Tracheal epithelial cell (primary cell): ENCODE measurements around the gene INIP. TPM values are rescaled to one million over a fixed set of nuclear protein-coding genes. Genes with fewer than 3 reads are reported as not detected.

Experiments used
- total RNA-seq: library from RNA; depleted of rRNA; stranded (reverse); fragments of >200 nt; gene quantifications from 2 replicates; pipeline ENCODE4 v1.2.1, GENCODE V29; 2014

Gene INIP, protein sequence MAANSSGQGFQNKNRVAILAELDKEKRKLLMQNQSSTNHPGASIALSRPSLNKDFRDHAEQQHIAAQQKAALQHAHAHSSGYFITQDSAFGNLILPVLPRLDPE
- total RNA-seq = 17.1 and 19.8 TPM in 2 replicates

DNA sequence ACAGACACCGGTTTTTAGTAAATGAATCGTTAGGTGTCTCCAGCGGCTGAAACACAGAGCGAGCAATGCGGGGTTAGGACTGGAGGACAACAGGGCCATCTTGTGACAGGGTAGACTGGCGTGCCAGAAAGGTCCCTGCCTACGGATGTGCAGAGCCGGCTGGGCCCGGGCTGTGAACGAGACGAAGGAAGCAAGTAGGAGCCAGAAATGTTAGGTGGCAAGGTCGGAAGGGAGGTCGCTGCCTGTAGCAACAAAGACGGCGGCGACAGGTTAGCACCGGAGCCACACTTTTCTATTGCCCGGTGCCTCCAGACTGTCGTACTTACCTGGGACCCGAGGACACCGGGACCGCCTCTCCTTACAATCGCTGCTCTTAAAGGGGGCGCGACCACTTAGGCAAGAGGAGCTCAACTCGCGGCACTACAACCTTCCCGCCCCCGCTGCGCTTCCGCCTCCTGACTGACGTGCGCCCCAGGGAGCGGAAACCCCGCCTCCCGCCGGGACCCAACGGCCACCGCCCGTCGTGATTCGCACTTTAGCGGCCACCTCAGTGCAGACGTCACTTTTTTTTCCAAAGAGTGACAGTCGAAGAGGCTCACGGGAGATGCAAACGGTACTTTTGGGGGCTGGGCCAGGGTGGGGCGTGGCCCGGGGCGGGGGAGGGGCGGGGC is at the start of gene INIP:
Gene INIP (minus strand): TSS at position 457 of the 671 bp plus-strand sequence. CDS start 1,632 bp downstream, outside the sequence.

DNA sequence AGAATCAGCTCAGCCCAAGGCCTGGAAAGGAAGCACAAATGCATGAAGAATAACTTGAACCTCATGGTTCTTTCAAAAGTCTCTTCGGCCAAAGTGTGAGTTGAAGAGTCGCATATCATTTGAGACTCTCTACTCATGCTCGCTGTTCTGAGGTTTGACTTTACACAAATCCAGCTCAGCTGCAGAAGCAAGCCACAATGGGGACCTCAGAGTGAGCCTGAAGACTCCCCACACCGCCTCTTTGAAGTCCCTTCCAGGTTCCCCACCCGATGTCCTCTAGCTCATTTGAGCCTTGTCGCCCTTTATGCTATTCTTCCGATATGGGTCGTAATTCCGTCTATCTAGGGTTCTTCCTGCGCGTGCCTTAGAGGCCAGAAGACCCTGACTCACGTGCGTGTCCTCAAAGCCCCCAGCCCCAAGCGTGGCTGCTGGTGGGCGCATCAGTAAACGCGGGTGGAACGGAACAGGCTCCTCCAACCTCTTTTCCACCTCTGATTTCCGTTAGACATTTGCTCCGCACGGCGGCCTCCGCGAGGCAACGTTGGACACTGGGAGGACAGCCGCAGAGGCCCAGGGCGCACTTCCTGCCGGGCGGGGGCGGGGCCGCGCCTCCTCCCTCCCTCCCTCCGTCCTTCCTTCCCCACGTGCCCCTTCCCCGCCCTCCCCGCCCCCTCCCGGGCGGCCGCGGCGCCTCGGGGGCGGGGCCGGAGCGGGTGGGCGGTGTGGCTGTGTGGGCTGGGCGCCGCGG is 32.3 kb upstream of the INIP start, which contains the start of gene SNX30:
Gene SNX30 (plus strand): TSS at position 745 of the 748 bp plus-strand sequence. CDS start 242 bp downstream, outside the sequence.

Other genes starting within 250 kb of the INIP start
- gene KIAA1958, start 231.3 kb downstream of the INIP start, total RNA-seq = 2.2 and 2.8 TPM in 2 replicates
- 11.1 and 12.0 TPM in 2 replicates for gene SNX30, start 32.6 kb upstream of the INIP start, total RNA-seq
- not detected in 2 replicates for gene SLC46A2, start 172.8 kb upstream of the INIP start, total RNA-seq